Transverse colon (tissue), 4 donors: ENCODE measurements around the gene HTR5A. TPM values are rescaled to one million over a fixed set of nuclear protein-coding genes. Genes with fewer than 3 reads are reported as not detected.

Source experiments
- DNase-seq: peaks from one replicate; pipeline ENCODE4 v3.0.0-alpha.2; 2019
- H3K27ac ChIP-seq, 4 donors: fragments of 200-600 bp; sonication (generic); 2 replicates each; pipeline ENCODE4 v1.5.1; 2016 to 2018; ENCODE audit warnings: inconsistent platforms in 4 of 4
- H3K27me3 ChIP-seq: fragments of 200-600 bp; sonication (generic); 2 replicates; pipeline ENCODE4 v1.5.1; 2017; ENCODE audit warnings: inconsistent platforms
- H3K36me3 ChIP-seq, 4 donors: fragments of 200-600 bp; sonication (generic); 2 replicates each; pipeline ENCODE4 v1.5.1; 2017 to 2019; ENCODE audit warnings: inconsistent platforms in 4 of 4
- H3K4me1 ChIP-seq, 4 donors: fragments of 200-600 bp; sonication (generic); 2 replicates each; pipeline ENCODE4 v1.5.1; 2017 to 2020; ENCODE audit warnings: inconsistent platforms in 4 of 4
- H3K4me3 ChIP-seq, 4 donors: fragments of 200-600 bp; sonication (generic); 1 replicate in 1 of 4; 2 replicates in 3 of 4; pipeline versions ENCODE4 v1.5.1 to v1.6.1; 2017 to 2019; ENCODE audit warnings: inconsistent platforms in 4 of 4
- H3K9me3 ChIP-seq, 2 donors: fragments of 200-600 bp; sonication (generic); 2 replicates each; pipeline ENCODE4 v1.5.1; 2017 to 2019; ENCODE audit warnings: inconsistent platforms in 2 of 2
- CTCF ChIP-seq, 5 experiments: fragments of 200-600 bp in 3 of 5; fragments of 450-650 bp in 2 of 5; sonication (generic) in 3 of 5; IDR thresholded peaks; 1 replicate in 2 of 5; 2 replicates in 3 of 5; pipeline ENCODE4 v1.5.1; 2016 to 2017; ENCODE audit warnings: antibody characterized with exemption in 5 of 5, inconsistent platforms in 3 of 5, mild to moderate bottlenecking in 2 of 5, moderate library complexity in 1 of 5
- EP300 ChIP-seq: sonication (generic); formaldehyde crosslinking; IDR thresholded peaks from one replicate; pipeline ENCODE4 v1.6.1; 2017; ENCODE audit warnings: antibody characterized with exemption, low read depth
- POLR2A ChIP-seq: fragments of 450-650 bp; IDR thresholded peaks from one replicate; pipeline ENCODE4 v1.6.1; 2016; ENCODE audit warnings: antibody characterized with exemption, mild to moderate bottlenecking, moderate library complexity
- POLR2AphosphoS5 ChIP-seq, 3 donors: sonication (generic); formaldehyde crosslinking; IDR thresholded peaks; one replicate each; pipeline ENCODE4 v1.6.1; 2016; ENCODE audit warnings: antibody characterized with exemption in 3 of 3
- WGBS, 2 donors: methylation state at CpG; one replicate each; pipeline ENCODE4 v1.1.5; 2018; ENCODE audit warnings: low coverage in 1 of 2; 5-methylcytosine and 5-hydroxymethylcytosine counted together
- in situ Hi-C, 4 donors: fragments of 200-750 bp; cut with MboI; loops; one replicate each; pipeline versions ENCODE4 v1.15.0 to v1.15.1; 2017; ENCODE audit warnings: low sequenced_read_pairs in 3 of 4, low pct_ligation_motif_present in 1 of 4, low pct_unique_long_range_greater_than_20kb in 1 of 4
- intact Hi-C: fragments of 100-400 bp; cut with DNase I; formaldehyde crosslinking; loops from one replicate; pipeline ENCODE4 v1.15.1; 2023; ENCODE audit warnings: low total_unique reads
- total RNA-seq, 4 donors: library from RNA; depleted of rRNA; stranded (reverse); fragments of >200 nt; gene quantifications; one replicate each; pipeline ENCODE4 v1.1.0, GENCODE V29; 2016

HTR5A gene
- total RNA-seq, 4 donors from 2014 or later = not detected

GRCh38 chr7:155053002-155053401 is 17.1 kb upstream of the HTR5A start:
- DNase-seq = no peak
- Histone ChIP-seq H3K4me1 (no peaks in the 10 kb centered on the region), H3K27ac (no peak overlapping the region), H3K36me3 (no peaks in the 10 kb centered on the region), H3K27me3 (no peaks in the 10 kb centered on the region), H3K4me3 (no peak overlapping the region), H3K9me3 (no peaks in the 10 kb centered on the region)
- TF ChIP-seq CTCF (IDR thresholded peaks at IDR 0.05) (no peak), EP300 (no peak), POLR2AphosphoS5 (IDR thresholded peaks at IDR 0.05) (no peak), POLR2A (no peak)
- in situ Hi-C loops = no loop called here
- intact Hi-C loops = no loop called here
- WGBS, 2 donors = 77 to 93% methylated on average over 9 to 12 of the region's 12 CpGs

- intact Hi-C loops = no loop called here
- in situ Hi-C loops = no loop called here
These were observed 15.4 kb upstream of the HTR5A start for GRCh38 chr7:155054761-155055160.

GRCh38 chr7:155057076-155057475 is 13.0 kb upstream of the HTR5A start:
- DNase-seq = no peak
- TF ChIP-seq POLR2A (no peak), EP300 (no peak), POLR2AphosphoS5 (IDR thresholded peaks at IDR 0.05) (no peak), CTCF (IDR thresholded peaks at IDR 0.05) (no peak)
- Histone ChIP-seq H3K27ac (no peak overlapping the region), H3K9me3 (no peaks in the 10 kb centered on the region), H3K36me3 (no peaks in the 10 kb centered on the region), H3K27me3 (no peaks in the 10 kb centered on the region), H3K4me3 (no peak overlapping the region), H3K4me1 (no peaks in the 10 kb centered on the region)
- 0 to 72% methylated on average over 1 to 7 of the region's 7 CpGs for WGBS, 2 donors
- in situ Hi-C loops = no loop called here
- intact Hi-C loops = no loop called here

More at GRCh38 chr7:155054761-155055160, 15.4 kb upstream of the HTR5A start:
- no peak overlapping the region for H3K4me3 ChIP-seq
- TF ChIP-seq EP300 (no peak), POLR2A (no peak)
- H3K9me3 ChIP-seq = no peaks in the 10 kb centered on the region
- DNase-seq = no peak
- no peaks in the 10 kb centered on the region for H3K4me1 ChIP-seq
- WGBS, 2 donors = 51 to 79% methylated on average over 2 of the region's 2 CpGs
- H3K36me3 ChIP-seq = no peaks in the 10 kb centered on the region
- no peak overlapping the region for H3K27ac ChIP-seq
- no peaks in the 10 kb centered on the region for H3K27me3 ChIP-seq

GRCh38 chr7:155058896-155059295 is 11.2 kb upstream of the HTR5A start:
- H3K4me3 ChIP-seq = no peak overlapping the region
- DNase-seq = no peak
- no peaks in the 10 kb centered on the region for H3K4me1 ChIP-seq
- intact Hi-C loops = no loop called here
- no peaks in the 10 kb centered on the region for H3K36me3 ChIP-seq
- H3K27ac ChIP-seq = no peak overlapping the region
- in situ Hi-C loops = no loop called here
- H3K9me3 ChIP-seq = no peaks in the 10 kb centered on the region
- no peak for TF ChIP-seq POLR2A
- no peak for TF ChIP-seq POLR2AphosphoS5 (IDR thresholded peaks at IDR 0.05)
- TF ChIP-seq EP300 = no peak
- no peak for TF ChIP-seq CTCF (IDR thresholded peaks at IDR 0.05)
- H3K27me3 ChIP-seq = no peaks in the 10 kb centered on the region
- 86% methylated on average over 4 of the region's 4 CpGs; no CpG with 5 or more reads in 1 of the 2 donors for WGBS, 2 donors

GRCh38 chr7:155059703-155060102 is 10.4 kb upstream of the HTR5A start:
- Histone ChIP-seq H3K36me3 (no peaks in the 10 kb centered on the region), H3K9me3 (no peaks in the 10 kb centered on the region), H3K4me3 (no peak overlapping the region), H3K4me1 (no peaks in the 10 kb centered on the region), H3K27me3 (no peaks in the 10 kb centered on the region), H3K27ac (no peak overlapping the region)
- in situ Hi-C loops = no loop called here
- WGBS, 2 donors = 38 to 46% methylated on average over 5 of the region's 5 CpGs
- DNase-seq = no peak
- TF ChIP-seq CTCF (IDR thresholded peaks at IDR 0.05) (no peak), EP300 (no peak)
- intact Hi-C loops = no loop called here
